Gastroesophageal sphincter (tissue), 4 donors: Measurements from ENCODE around the gene HAUS7. TPM values are rescaled to one million over a fixed set of nuclear protein-coding genes. Genes with fewer than 3 reads are reported as not detected.

Experiments used
- ATAC-seq: fragments of 150-250 bp; one replicate; pipeline ENCODE4 v1.9.1; 2016; ENCODE audit warnings: mild to moderate bottlenecking, moderate library complexity
- H3K27ac ChIP-seq, 4 donors: fragments of 200-600 bp; sonication (generic) in 3 of 4; 1 replicate in 3 of 4; 2 replicates in 1 of 4; pipeline ENCODE4 v1.5.1; 2016 to 2019
- H3K27me3 ChIP-seq: fragments of 200-600 bp; sonication (generic); one replicate; pipeline ENCODE4 v1.5.1; 2019
- H3K36me3 ChIP-seq, 2 donors: fragments of 200-600 bp; sonication (generic); one replicate each; pipeline ENCODE4 v1.5.1; 2019; ENCODE audit warnings: control low read depth in 1 of 2
- H3K4me1 ChIP-seq, 3 donors: fragments of 200-600 bp; sonication (generic); 1 replicate in 2 of 3; 2 replicates in 1 of 3; pipeline ENCODE4 v1.5.1; 2016 to 2019; ENCODE audit warnings: control low read depth in 2 of 3
- H3K4me3 ChIP-seq, 2 donors: fragments of 200-600 bp; sonication (generic); one replicate each; pipeline ENCODE4 v1.5.1; 2019; ENCODE audit warnings: mild to moderate bottlenecking in 1 of 2, moderate library complexity in 1 of 2
- H3K9me3 ChIP-seq, 3 donors: fragments of 200-600 bp; sonication (generic); one replicate each; pipeline ENCODE4 v1.5.1; 2017 to 2019; ENCODE audit warnings: control low read depth in 2 of 3
- EP300 ChIP-seq: sonication (generic); formaldehyde crosslinking; IDR thresholded peaks from one replicate; pipeline ENCODE4 v1.6.1; 2017; ENCODE audit warnings: antibody characterized with exemption, mild to moderate bottlenecking
- POLR2A ChIP-seq, 2 donors: fragments of 450-650 bp; IDR thresholded peaks; one replicate each; pipeline ENCODE4 v1.6.1; 2017; ENCODE audit warnings: antibody characterized with exemption in 2 of 2, mild to moderate bottlenecking in 2 of 2, moderate library complexity in 1 of 2
- POLR2AphosphoS5 ChIP-seq: sonication (generic); formaldehyde crosslinking; IDR thresholded peaks from one replicate; pipeline ENCODE4 v1.6.1; 2017; ENCODE audit warnings: antibody characterized with exemption
- WGBS, 2 donors: methylation state at CpG; one replicate each; pipeline ENCODE4 v1.1.5; 2018; ENCODE audit warnings: low coverage in 1 of 2; 5-methylcytosine and 5-hydroxymethylcytosine counted together
- total RNA-seq, 4 donors: library from RNA; depleted of rRNA; stranded (reverse); fragments of >200 nt; gene quantifications; one replicate each; pipeline ENCODE4 v1.1.0, GENCODE V29; 2016
- TF ChIP-seq, protein P1 (sequence below), 4 experiments: fragments of 200-600 bp in 2 of 4; fragments of 450-650 bp in 2 of 4; sonication (generic) in 1 of 4; IDR thresholded peaks; one replicate each; pipeline ENCODE4 v1.5.1; 2017 to 2019; ENCODE audit warnings: antibody characterized with exemption in 4 of 4, mild to moderate bottlenecking in 2 of 4, moderate library complexity in 2 of 4

HAUS7 gene
- total RNA-seq, 4 donors from 2014 or later = 20.2 to 34.0 (median 28.3) TPM

DNA sequence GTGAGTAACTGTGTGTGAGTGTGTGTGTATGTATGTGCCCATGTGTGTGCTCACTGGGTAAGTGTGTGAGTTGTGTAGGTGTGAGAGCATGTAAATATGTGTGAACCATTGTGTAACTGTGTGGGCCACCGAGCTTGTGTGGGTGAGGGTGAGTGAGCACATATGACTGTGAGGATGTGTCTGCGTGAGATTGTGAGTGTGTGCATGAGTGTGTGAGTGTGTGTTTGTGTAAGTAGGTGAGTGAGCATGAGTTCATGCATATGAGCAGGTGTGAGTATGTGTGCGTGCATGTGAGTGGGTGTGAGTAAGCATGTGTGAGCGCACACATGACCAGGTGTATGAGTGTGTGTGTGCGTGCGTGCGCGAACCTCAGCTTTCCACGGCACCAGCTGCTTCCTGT is 45.7 kb upstream of the HAUS7 start:
- ATAC-seq = no peak
- no peaks in the 10 kb centered on the region for H3K9me3 ChIP-seq
- no peak overlapping the region for H3K27ac ChIP-seq
- H3K4me3 ChIP-seq = no peak overlapping the region
- WGBS, 2 donors = 55 to 85% methylated on average over 2 of the region's 9 CpGs
- peaks cover 0 to 12% (median 0%) of the 10 kb centered on the region in 3 donors for H3K4me1 ChIP-seq
- no peaks in the 10 kb centered on the region for H3K36me3 ChIP-seq
- H3K27me3 ChIP-seq = peaks cover 49% of the 10 kb centered on the region
- TF ChIP-seq POLR2A (IDR thresholded peaks at IDR 0.05) (no peak), POLR2AphosphoS5 (no peak), EP300 (no peak)
- TF ChIP-seq, protein P1, sequence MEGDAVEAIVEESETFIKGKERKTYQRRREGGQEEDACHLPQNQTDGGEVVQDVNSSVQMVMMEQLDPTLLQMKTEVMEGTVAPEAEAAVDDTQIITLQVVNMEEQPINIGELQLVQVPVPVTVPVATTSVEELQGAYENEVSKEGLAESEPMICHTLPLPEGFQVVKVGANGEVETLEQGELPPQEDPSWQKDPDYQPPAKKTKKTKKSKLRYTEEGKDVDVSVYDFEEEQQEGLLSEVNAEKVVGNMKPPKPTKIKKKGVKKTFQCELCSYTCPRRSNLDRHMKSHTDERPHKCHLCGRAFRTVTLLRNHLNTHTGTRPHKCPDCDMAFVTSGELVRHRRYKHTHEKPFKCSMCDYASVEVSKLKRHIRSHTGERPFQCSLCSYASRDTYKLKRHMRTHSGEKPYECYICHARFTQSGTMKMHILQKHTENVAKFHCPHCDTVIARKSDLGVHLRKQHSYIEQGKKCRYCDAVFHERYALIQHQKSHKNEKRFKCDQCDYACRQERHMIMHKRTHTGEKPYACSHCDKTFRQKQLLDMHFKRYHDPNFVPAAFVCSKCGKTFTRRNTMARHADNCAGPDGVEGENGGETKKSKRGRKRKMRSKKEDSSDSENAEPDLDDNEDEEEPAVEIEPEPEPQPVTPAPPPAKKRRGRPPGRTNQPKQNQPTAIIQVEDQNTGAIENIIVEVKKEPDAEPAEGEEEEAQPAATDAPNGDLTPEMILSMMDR (IDR thresholded peaks at IDR 0.05) = no peak

DNA sequence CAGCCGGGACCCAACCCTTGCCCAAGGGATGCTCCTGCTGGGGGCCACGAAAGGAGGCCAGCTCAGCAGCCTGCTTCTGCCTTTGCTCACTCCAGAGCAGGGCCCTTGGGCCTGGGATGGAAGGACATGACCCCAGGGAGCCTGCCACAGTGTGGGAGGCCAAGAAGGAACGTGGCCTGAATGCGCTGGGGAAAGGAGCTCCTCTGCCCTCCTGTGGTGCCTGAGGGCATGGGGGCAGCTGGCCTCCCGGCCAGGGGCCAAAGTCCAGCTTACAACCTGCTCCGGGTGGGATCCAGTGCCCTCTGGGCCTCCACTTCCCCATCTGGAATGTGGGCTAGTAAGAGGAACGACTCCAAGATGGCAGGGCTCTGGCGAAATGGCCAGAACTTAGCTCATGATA is 45.1 kb upstream of the HAUS7 start:
- no peak for ATAC-seq
- Histone ChIP-seq H3K36me3 (no peaks in the 10 kb centered on the region), H3K9me3 (no peaks in the 10 kb centered on the region), H3K27ac (no peak overlapping the region), H3K4me3 (no peak overlapping the region), H3K27me3 (peaks cover 43% of the 10 kb centered on the region), H3K4me1 (peaks cover 0 to 12% (median 0%) of the 10 kb centered on the region in 3 donors)
- no CpG with 5 or more reads among the region's 8 CpGs for WGBS, 2 donors
- TF ChIP-seq EP300 (no peak), POLR2AphosphoS5 (no peak)

DNA sequence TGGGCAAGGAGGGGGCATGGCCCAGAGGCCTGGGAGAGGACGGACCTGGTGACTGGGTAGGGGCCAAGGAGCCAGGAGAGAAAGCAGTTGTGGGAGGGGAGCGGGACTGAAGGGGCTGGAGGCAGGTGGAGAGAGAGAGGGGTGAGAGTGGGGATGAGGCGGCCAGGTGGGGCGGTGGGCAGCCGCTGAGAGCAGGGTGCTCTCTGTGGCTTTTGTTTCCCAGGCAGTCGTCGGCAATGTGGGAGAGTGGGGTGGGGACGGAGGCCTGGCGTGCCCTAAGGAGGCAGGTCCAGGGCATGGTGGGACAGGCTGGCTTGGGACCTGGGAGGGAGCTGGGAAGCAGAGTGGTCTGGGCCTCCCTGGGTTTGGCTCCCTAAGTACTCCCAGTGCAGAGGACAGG is 43.9 kb upstream of the HAUS7 start:
- no peaks in the 10 kb centered on the region for H3K9me3 ChIP-seq
- H3K27ac ChIP-seq = no peak overlapping the region
- H3K4me1 ChIP-seq = peaks cover 0 to 12% (median 0%) of the 10 kb centered on the region in 3 donors
- no peak for ATAC-seq
- WGBS, 2 donors = 86% methylated on average over 4 of the region's 9 CpGs; no CpG with 5 or more reads in 1 of the 2 donors
- peaks cover 31% of the 10 kb centered on the region for H3K27me3 ChIP-seq
- no peak overlapping the region for H3K4me3 ChIP-seq
- H3K36me3 ChIP-seq = no peaks in the 10 kb centered on the region
- TF ChIP-seq EP300 = no peak
- no peak for TF ChIP-seq POLR2A (IDR thresholded peaks at IDR 0.05)
- TF ChIP-seq, protein P1 (IDR thresholded peaks at IDR 0.05) = no peak
- TF ChIP-seq POLR2AphosphoS5 = no peak

DNA sequence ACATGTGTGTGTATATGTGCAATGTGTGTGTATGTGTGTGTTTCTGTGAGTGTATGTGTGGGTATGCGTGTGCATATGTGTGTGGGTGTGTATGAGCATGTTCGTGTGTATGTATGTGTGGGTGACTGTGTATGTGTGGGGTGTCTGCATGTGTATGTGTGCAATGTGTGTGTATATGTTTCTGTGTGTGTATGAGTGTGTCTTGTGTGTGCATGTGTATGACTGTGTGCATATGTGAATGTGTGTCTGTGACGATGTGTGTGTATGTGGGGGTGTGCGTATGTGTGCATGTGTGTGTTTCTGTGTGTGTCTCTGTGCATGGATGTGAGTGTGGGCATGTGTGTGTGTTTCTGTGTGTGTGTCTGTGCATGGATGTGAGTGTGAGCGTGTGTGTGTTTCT is 42.9 kb upstream of the HAUS7 start:
- WGBS, 2 donors = 44 to 67% methylated on average over 2 to 3 of the region's 5 CpGs
- H3K9me3 ChIP-seq = no peaks in the 10 kb centered on the region
- no peaks in the 10 kb centered on the region for H3K36me3 ChIP-seq
- no peak for ATAC-seq
- no peak overlapping the region for H3K4me3 ChIP-seq
- TF ChIP-seq POLR2AphosphoS5 (no peak), POLR2A (IDR thresholded peaks at IDR 0.05) (no peak), EP300 (no peak)
- TF ChIP-seq, protein P1 (IDR thresholded peaks at IDR 0.05) = no peak
- peaks cover 0 to 10% (median 0%) of the 10 kb centered on the region in 3 donors for H3K4me1 ChIP-seq
- H3K27me3 ChIP-seq = peaks cover 21% of the 10 kb centered on the region
- no peak overlapping the region for H3K27ac ChIP-seq

DNA sequence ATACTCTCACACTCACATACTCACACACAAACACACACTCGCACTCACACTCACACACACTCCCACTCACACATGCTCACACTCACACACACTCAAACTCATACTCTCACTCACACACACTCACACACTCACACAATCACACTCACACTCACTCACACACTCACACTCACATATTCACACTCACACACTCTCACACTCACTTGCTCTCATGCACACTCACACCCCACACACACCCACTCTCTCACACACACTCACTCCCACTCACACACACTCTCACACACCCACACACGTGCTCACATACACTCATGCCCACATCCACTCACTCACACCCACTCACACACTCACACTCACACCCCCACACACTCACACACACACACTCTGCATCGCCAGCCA is 42.1 kb upstream of the HAUS7 start:
- Histone ChIP-seq H3K4me1 (peaks cover 0 to 7% (median 0%) of the 10 kb centered on the region in 3 donors), H3K27ac (no peak overlapping the region), H3K27me3 (peaks cover 13% of the 10 kb centered on the region), H3K4me3 (no peak overlapping the region), H3K36me3 (no peaks in the 10 kb centered on the region), H3K9me3 (no peaks in the 10 kb centered on the region)
- no peak for TF ChIP-seq POLR2A (IDR thresholded peaks at IDR 0.05)
- TF ChIP-seq, protein P1 (IDR thresholded peaks at IDR 0.05) = no peak
- no peak for TF ChIP-seq POLR2AphosphoS5
- TF ChIP-seq EP300 = no peak
- 25 to 50% methylated on average over 2 of the region's 3 CpGs for WGBS, 2 donors
- no peak for ATAC-seq
